Astrocyte of the cerebellum (primary cell): ENCODE data around the gene C2.

Experiments
- DNase-seq: peaks from one replicate; pipeline ENCODE4 v3.0.0-alpha.2; 2011; ENCODE audit warnings: low read depth
- H3K4me3 ChIP-seq: 2 replicates; pipeline ENCODE4 v1.5.1; 2011; ENCODE audit warnings: mild to moderate bottlenecking, low read depth, low read length, moderate library complexity
- in situ Hi-C: cut with HindIII; loops from 2 replicates; pipeline ENCODE4 v1.10.0; 2017; ENCODE audit warnings: low sequenced_read_pairs
- TF ChIP-seq, protein P1 (sequence below): IDR thresholded peaks from 2 replicates; pipeline ENCODE4 v1.5.1; 2012; ENCODE audit warnings: low read length, low read depth, moderate library complexity, mild to moderate bottlenecking; ENCODE audit errors: missing control alignments

The C2 gene

GRCh38 chr6:31935021-31935420 is 7.5 kb downstream of the C2 start:
- in situ Hi-C loops, result no loop called here
- H3K4me3 ChIP-seq, result no peak overlapping the region
- TF ChIP-seq, protein P1, sequence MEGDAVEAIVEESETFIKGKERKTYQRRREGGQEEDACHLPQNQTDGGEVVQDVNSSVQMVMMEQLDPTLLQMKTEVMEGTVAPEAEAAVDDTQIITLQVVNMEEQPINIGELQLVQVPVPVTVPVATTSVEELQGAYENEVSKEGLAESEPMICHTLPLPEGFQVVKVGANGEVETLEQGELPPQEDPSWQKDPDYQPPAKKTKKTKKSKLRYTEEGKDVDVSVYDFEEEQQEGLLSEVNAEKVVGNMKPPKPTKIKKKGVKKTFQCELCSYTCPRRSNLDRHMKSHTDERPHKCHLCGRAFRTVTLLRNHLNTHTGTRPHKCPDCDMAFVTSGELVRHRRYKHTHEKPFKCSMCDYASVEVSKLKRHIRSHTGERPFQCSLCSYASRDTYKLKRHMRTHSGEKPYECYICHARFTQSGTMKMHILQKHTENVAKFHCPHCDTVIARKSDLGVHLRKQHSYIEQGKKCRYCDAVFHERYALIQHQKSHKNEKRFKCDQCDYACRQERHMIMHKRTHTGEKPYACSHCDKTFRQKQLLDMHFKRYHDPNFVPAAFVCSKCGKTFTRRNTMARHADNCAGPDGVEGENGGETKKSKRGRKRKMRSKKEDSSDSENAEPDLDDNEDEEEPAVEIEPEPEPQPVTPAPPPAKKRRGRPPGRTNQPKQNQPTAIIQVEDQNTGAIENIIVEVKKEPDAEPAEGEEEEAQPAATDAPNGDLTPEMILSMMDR, result no peak
- DNase-seq, result no peak

DNA sequence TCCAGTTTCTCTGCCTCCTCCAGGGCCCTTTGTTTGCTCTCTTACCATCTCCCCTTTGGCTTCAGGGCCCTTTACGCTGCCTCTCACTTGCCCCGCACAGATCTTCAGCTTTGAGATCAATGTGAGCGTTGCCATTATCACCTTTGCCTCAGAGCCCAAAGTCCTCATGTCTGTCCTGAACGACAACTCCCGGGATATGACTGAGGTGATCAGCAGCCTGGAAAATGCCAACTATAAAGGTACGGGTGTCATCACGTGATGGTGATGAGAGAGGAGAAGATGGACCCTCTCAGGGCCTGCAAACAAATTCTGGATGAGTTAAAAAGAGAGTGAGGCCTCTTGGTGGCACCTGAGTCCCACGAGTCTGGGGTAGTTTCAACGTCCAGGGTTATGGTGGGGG is 8.3 kb downstream of the C2 start:
- no peak overlapping the region for H3K4me3 ChIP-seq
- TF ChIP-seq, protein P1, result no peak
- no peak for DNase-seq
- in situ Hi-C loops, result no loop called here

DNA sequence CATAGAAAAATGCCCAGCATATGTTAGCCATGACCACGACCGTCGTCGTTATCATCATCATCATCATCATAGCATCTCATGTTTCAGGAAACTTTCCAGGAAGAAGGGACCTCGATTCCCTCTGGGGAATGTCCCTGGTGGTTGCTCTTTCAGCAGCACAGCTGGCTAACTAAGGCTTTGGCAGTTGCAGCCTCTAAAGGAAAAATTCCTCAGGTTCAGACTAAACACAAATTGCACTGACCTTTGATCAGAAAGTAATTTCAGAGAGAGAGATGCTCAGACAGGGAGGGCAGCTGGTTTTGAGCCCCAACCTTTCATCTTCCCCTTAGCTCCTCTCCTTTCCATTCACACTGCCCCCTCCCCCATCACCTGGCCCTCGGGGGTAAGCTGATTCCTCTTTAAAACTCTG is 12.7 kb downstream of the C2 start:
- DNase-seq, result no peak
- H3K4me3 ChIP-seq, result no peak overlapping the region
- in situ Hi-C loops, result no loop called here
- TF ChIP-seq, protein P1, result no peak

- in situ Hi-C loops, result no loop called here
- no peak for DNase-seq
- no peak overlapping the region for H3K4me3 ChIP-seq
- TF ChIP-seq, protein P1, result no peak
Observed at GRCh38 chr6:31943742-31944141, 16.2 kb downstream of the C2 start.

- no peak for DNase-seq
- no peak overlapping the region for H3K4me3 ChIP-seq
- TF ChIP-seq, protein P1, result no peak
- in situ Hi-C loops, result no loop called here
Observed at GRCh38 chr6:31945154-31945506, 17.6 kb downstream of the C2 start.

DNA sequence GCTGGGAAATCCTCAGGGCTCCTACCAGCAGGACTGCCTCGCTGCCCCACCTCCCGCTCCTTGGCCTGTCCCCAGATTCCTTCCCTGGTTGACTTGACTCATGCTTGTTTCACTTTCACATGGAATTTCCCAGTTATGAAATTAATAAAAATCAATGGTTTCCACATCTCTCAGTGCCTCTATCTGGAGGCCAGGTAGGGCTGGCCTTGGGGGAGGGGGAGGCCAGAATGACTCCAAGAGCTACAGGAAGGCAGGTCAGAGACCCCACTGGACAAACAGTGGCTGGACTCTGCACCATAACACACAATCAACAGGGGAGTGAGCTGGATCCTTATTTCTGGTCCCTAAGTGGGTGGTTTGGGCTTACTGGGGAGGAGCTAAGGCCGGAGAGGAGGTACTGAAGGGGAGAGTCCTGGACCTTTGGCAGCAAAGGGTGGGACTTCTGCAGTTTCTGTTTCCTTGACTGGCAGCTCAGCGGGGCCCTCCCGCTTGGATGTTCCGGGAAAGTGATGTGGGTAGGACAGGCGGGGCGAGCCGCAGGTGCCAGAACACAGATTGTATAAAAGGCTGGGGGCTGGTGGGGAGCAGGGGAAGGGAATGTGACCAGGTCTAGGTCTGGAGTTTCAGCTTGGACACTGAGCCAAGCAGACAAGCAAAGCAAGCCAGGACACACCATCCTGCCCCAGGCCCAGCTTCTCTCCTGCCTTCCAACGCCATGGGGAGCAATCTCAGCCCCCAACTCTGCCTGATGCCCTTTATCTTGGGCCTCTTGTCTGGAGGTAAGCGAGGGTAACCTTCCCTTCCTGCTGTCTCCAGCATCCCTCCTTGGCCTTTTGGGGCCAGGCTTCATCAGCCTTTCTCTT is 18.2 kb downstream of the C2 start, which contains the start of gene CFB:
TSS of gene CFB (plus strand) at position 589 of the 863 bp plus-strand sequence. CDS start at position 716, 127 bp downstream.
- in situ Hi-C loops, result no loop called here
- TF ChIP-seq, protein P1, result no peak
- peak; percentile 56 for DNase-seq
- H3K4me3 ChIP-seq, result peak within 1 kb of the TSS; percentile 15
